NT2/D1 (cell line): ENCODE data around the gene BTBD2.

Experiments
- SUZ12 ChIP-seq: IDR thresholded peaks from 2 replicates; pipeline ENCODE4 v1.6.1; 2011; ENCODE audit not compliant: insufficient read length, insufficient read depth; ENCODE audit errors: extremely low read depth
- YY1 ChIP-seq: IDR thresholded peaks from 2 replicates; pipeline ENCODE4 v1.6.1; 2011; ENCODE audit not compliant: insufficient read length, insufficient read depth
- ZNF274 ChIP-seq: IDR thresholded peaks from 2 replicates; pipeline ENCODE4 v1.6.1; 2011; ENCODE audit warnings: mild to moderate bottlenecking, low read depth, low read length

DNA sequence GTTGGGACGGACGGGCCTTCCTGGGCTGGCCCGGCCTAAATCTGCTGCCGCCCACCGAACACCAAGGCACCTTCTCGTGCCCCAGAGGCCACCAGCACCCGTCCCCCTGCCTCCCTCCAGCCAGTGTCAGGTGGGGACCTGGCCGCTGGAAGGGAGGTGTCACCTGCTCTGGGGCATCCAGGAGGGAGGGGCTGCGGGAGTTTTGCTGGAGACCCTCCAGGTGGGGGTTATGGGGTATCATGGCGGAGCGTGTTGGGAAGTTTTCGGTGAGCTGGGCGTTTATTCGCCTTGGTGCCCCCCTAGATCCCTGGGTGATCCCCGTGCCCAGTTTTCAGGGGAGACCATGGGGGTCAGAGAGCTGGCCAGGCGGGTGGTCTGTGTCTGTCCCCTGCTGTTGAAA is 64.9 kb downstream of the BTBD2 start:
- TF ChIP-seq YY1 = no peak
- no peak for TF ChIP-seq SUZ12
- TF ChIP-seq ZNF274 = no peak
